SK-N-MC (cell line): Measurements from ENCODE around the gene ZNF423.
"Not testable (repeated sequence)": the region's sequence is repeated elsewhere in the genome, so short reads cannot be mapped to it uniquely, and the experiment has no call there.

ENCODE experiments used
- DNase-seq: peaks from one replicate; pipeline ENCODE4 v3.0.0-alpha.2; 2011; ENCODE audit warnings: low read depth, low spot score
- H3K27ac ChIP-seq: fragments of 200-600 bp; sonication (generic); 2 replicates; pipeline ENCODE4 v1.5.1; 2016; ENCODE audit warnings: mixed run types
- H3K36me3 ChIP-seq: fragments of 200-600 bp; sonication (generic); 2 replicates; pipeline ENCODE4 v1.6.1; 2017; ENCODE audit warnings: antibody characterized with exemption, low read length, mixed read lengths; ENCODE audit not compliant: insufficient read depth
- H3K4me3 ChIP-seq: fragments of 200-600 bp; sonication (generic); 2 replicates; pipeline ENCODE4 v1.5.1; 2016
- H3K9ac ChIP-seq: fragments of 200-600 bp; sonication (generic); 2 replicates; pipeline ENCODE4 v1.8.0; 2017; ENCODE audit warnings: mixed run types, mixed read lengths; ENCODE audit not compliant: insufficient read length
- H3K9me3 ChIP-seq: fragments of 200-600 bp; sonication (generic); 2 replicates; pipeline ENCODE4 v1.6.1; 2017; ENCODE audit warnings: low read depth, mild to moderate bottlenecking, antibody characterized with exemption, low read length, moderate library complexity, mixed read lengths
- EZH2 ChIP-seq: fragments of 200-600 bp; sonication (generic); IDR thresholded peaks from one replicate; pipeline ENCODE4 v1.6.1; 2017; ENCODE audit warnings: antibody characterized with exemption
- FOXP2 ChIP-seq: optimal IDR thresholded peaks from 2 replicates; pipeline ENCODE3; 2011; ENCODE audit warnings: mild to moderate bottlenecking, moderate library complexity; ENCODE audit not compliant: insufficient read depth; ENCODE audit errors: extremely low read length, control extremely low read depth
- POLR2AphosphoS5 ChIP-seq: IDR thresholded peaks from 2 replicates; pipeline ENCODE4 v1.6.1; 2012; ENCODE audit warnings: mild to moderate bottlenecking, low read depth, low read length, borderline replicate concordance

ZNF423 gene

GRCh38 chr16:49889725-49890397 is 33.9 kb upstream of the ZNF423 start:
- TF ChIP-seq EZH2, result no peak
- no peak for TF ChIP-seq FOXP2
- TF ChIP-seq POLR2AphosphoS5, result no peak
- no peak for DNase-seq
- Histone ChIP-seq H3K9ac (no peak overlapping the region), H3K4me3 (no peak overlapping the region), H3K9me3 (no peaks in the 10 kb centered on the region), H3K27ac (no peak overlapping the region), H3K36me3 (no peaks in the 10 kb centered on the region)

DNA sequence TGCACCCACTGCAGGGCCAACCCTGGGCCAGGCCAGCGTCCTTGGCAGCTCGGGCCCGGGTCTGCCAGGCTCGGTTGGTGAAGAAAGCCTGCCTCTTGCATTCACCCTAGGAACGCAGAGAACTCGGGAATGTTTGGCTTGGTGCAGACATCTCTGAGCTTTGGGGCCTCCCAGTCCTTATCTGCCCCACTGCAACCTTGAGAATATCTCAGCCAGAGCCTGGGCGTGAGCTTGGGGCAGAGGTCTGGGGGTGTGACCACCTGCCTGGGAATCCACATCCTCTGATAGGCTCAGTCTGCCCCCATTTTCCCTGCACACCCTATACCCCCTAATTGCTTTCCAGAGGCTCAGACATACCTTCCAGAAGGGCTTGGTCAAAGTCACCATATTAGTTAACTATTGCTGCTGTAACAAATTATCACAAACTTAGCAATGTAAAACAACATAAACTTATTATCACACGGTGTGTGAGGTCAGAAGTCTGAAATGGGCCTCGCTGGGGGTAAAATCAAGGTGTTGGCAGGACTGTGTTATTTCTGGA is 30.7 kb upstream of the ZNF423 start:
- H3K36me3 ChIP-seq, result no peaks in the 10 kb centered on the region
- H3K4me3 ChIP-seq, result no peak overlapping the region
- no peak overlapping the region for H3K27ac ChIP-seq
- no peaks in the 10 kb centered on the region for H3K9me3 ChIP-seq
- no peak for DNase-seq
- H3K9ac ChIP-seq, result no peak overlapping the region
- TF ChIP-seq POLR2AphosphoS5 (no peak), EZH2 (no peak), FOXP2 (no peak)

DNA sequence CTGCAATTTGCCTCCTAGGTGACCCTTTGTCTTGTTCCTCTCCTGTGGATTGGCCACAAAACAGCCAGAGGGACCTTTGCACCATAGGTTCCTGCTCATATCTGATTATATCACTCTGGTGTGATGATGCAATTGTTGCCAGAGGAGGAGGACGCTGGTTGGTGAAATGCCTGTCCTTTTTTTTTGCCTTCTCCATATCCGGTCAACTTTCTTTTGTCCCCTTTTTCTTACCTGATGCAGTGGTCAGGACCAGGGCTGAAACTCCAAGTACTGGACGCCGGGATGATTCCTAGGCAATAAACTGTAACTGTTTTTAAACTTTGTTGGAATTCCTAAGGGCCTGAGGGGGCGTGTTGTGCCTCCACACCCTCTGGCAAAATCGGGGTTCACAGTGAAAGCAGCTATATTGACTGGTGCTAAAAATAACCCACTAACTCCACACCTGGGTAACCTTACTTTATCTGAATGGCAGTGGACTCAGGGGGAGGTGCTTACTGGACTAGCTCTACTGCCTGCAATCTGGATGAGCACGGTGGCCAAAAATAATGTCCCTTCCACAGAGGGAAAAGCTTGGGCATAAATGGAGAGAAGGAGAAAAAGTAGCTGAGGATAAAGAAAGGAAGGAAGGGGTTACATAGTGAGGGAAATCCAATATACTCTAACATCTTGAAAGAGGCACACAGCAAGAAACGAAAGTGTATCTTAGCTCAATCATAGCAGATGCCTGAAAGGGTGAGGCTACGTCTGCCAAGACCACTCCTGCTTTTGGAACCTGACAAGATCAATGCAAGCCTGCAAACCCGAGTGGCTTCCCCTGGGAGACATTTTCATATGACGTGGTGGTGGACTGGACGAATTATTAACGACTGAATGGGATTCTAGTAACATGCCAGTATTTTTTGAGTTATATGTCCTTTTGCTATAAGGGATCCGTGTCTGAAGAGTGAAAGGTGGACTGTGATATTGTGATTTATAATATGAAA is 28.4 kb upstream of the ZNF423 start:
- H3K36me3 ChIP-seq, result no peaks in the 10 kb centered on the region
- no peaks in the 10 kb centered on the region for H3K9me3 ChIP-seq
- no peak overlapping the region for H3K9ac ChIP-seq
- H3K4me3 ChIP-seq, result no peak overlapping the region
- TF ChIP-seq EZH2 (no peak), POLR2AphosphoS5 (no peak), FOXP2 (no peak)
- no peak overlapping the region for H3K27ac ChIP-seq
- DNase-seq, result no peak

DNA sequence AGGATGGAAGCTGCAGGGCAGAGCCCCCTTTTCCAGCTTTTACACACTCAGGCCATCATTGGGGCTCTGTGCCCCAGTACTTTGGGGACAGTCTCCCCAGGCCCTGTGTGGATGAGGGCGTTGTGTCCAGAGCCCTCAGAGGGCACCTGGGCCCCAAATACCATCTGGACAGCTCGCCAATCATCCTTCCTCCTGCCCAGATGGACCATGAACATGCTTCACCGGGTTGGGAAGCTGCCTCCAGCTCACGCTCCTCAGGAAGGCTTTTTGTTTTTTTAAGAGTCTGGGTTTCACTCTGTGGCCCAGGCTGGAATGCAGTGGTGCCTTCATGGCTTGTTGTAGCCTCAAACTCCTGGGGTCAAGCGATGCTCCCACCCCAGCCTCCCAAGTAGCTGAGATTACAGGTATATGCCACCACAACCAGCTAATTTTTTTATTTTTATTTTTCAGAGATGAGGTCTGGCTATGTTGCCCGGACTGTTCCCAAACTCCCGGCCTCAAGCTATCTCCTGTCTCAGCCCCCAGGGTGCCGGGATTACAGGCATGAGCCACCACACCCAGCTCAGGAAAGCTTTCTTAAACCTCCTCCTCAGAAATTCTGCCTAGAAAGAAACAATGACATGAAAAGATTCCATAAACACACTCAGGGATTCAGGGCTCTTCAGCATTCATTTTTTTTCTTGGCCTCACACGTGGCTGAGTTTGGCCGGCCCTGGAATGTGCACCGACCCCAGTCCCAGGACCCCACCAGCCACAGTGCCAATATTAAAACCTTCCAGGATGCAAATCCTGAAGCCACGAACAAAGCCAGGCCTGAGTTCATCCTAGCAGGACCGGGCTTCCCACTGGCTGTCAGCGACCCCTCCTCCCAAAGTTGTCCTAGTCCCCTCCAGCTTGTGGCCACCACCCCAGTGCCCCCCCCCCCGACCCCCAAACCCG is 27.4 kb upstream of the ZNF423 start:
- Histone ChIP-seq H3K9me3 (no peaks in the 10 kb centered on the region), H3K36me3 (no peaks in the 10 kb centered on the region), H3K27ac (no peak overlapping the region), H3K9ac (no peak overlapping the region), H3K4me3 (no peak overlapping the region)
- no peak for DNase-seq
- TF ChIP-seq FOXP2 (no peak), EZH2 (no peak), POLR2AphosphoS5 (no peak)

DNA sequence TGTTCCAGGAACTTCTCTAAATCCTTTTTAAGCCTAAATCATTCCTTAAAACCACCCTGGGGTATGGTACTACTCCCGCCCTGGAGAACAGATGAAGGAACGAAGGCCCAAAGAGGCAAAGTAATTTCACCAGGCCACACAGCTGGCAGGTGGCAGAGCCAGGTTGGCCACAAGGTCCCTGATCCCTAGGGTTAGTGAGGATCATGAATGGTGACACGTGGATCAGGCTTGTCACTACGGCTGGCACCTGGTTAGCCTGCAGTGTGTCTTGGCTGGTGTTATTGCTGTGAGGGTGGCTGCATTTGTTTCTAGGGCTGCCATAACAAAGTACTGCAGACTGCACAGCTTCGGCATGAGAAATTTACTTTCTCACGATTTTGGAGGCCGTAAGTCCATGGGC is 26.0 kb upstream of the ZNF423 start:
- TF ChIP-seq FOXP2 (no peak), POLR2AphosphoS5 (no peak), EZH2 (no peak)
- Histone ChIP-seq H3K27ac (no peak overlapping the region), H3K4me3 (no peak overlapping the region), H3K9ac (no peak overlapping the region), H3K9me3 (no peaks in the 10 kb centered on the region), H3K36me3 (no peaks in the 10 kb centered on the region)
- no peak for DNase-seq

- not testable (repeated sequence) for H3K27ac ChIP-seq, H3K9me3 ChIP-seq, DNase-seq, H3K36me3 ChIP-seq, H3K9ac ChIP-seq, H3K4me3 ChIP-seq
Observed at GRCh38 chr16:49878540-49878939, 22.6 kb upstream of the ZNF423 start.

DNA sequence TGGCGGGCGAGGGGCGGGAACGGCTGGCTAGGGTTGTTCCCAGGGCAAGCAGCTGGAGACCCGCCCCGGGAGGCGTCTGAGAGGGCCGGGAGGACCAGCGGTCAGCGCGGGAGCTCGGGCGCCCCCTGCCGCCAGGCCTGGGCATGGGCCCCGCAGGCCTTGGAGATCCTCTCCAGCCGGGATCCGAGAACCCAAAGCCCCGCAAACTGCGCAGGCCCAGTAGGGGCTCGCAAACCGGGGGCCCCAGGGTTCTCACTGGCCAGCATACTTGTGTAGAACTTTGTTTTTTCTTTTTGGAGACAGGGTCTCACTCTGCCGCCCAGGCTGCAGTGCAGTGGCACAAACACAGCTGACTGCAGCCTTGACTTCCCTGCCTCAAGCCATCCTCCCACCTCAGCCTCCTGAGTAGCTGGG is 20.8 kb upstream of the ZNF423 start:
- H3K9me3 ChIP-seq, result no peaks in the 10 kb centered on the region
- TF ChIP-seq EZH2, result no peak
- TF ChIP-seq POLR2AphosphoS5, result no peak
- no peak for TF ChIP-seq FOXP2
- H3K36me3 ChIP-seq, result no peaks in the 10 kb centered on the region
- no peak for DNase-seq
- H3K27ac ChIP-seq, result no peak overlapping the region
- H3K4me3 ChIP-seq, result no peak overlapping the region
- H3K9ac ChIP-seq, result no peak overlapping the region
